Measurements from ENCODE around the gene NUCKS1.
"Not testable (repeated sequence)": the region's sequence is repeated elsewhere in the genome, so short reads cannot be mapped to it uniquely, and the experiment has no call there.

NUCKS1 gene

GRCh38 chr1:205726619-205727125 is 23.3 kb downstream of the NUCKS1 start:
- DNase-seq: no peak

GRCh38 chr1:205725514-205725913 is 24.5 kb downstream of the NUCKS1 start:
- DNase-seq: no peak

- not testable (repeated sequence) for DNase-seq
These were observed 29.2 kb downstream of the NUCKS1 start for GRCh38 chr1:205720740-205721139.

GRCh38 chr1:205719762-205720161 is 30.2 kb downstream of the NUCKS1 start:
- DNase-seq: no peak

- DNase-seq: no peak
These were observed 31.0 kb downstream of the NUCKS1 start for GRCh38 chr1:205719015-205719414.

- DNase-seq: no peak
These were observed 33.4 kb downstream of the NUCKS1 start for GRCh38 chr1:205716371-205717132.

- DNase-seq: peak; percentile 26
These were observed 34.4 kb downstream of the NUCKS1 start for GRCh38 chr1:205715628-205716027.

- no peak for DNase-seq
These were observed 35.1 kb downstream of the NUCKS1 start for GRCh38 chr1:205714906-205715246.

- DNase-seq: no peak
These were observed 35.6 kb downstream of the NUCKS1 start for GRCh38 chr1:205714190-205714905.

- DNase-seq: peak; percentile 59
These were observed 38.6 kb downstream of the NUCKS1 start for GRCh38 chr1:205711105-205712048.

GRCh38 chr1:205710201-205711062 is 39.5 kb downstream of the NUCKS1 start:
- DNase-seq: no peak

GRCh38 chr1:205709640-205710039 is 40.3 kb downstream of the NUCKS1 start:
- no peak for DNase-seq

- no peak for DNase-seq
These were observed 41.0 kb downstream of the NUCKS1 start for GRCh38 chr1:205709059-205709398.

GRCh38 chr1:205706601-205707502 is 43.1 kb downstream of the NUCKS1 start:
- no peak for DNase-seq

GRCh38 chr1:205704903-205705302 is 45.1 kb downstream of the NUCKS1 start:
- DNase-seq: no peak

- peak; percentile 64 for DNase-seq
These were observed 46.9 kb downstream of the NUCKS1 start for GRCh38 chr1:205703072-205703471.

- no peak for DNase-seq
These were observed 48.1 kb downstream of the NUCKS1 start for GRCh38 chr1:205701891-205702290.

GRCh38 chr1:205701420-205701819 is 48.6 kb downstream of the NUCKS1 start:
- DNase-seq: no peak

GRCh38 chr1:205700865-205701401 is 49.0 kb downstream of the NUCKS1 start:
- DNase-seq: no peak

GRCh38 chr1:205699416-205699815 is 50.6 kb downstream of the NUCKS1 start:
- no peak for DNase-seq

- DNase-seq: no peak
These were observed 51.1 kb downstream of the NUCKS1 start for GRCh38 chr1:205698921-205699320.
